ENCODE data around the gene GCNT1.

Gene GCNT1

GRCh38 chr9:76458903-76459693 lies at the start of gene GCNT1:
Gene GCNT1 (plus strand): TSS chr9:76459182. CDS start chr9:76502382, 43,200 bp downstream.
- Histone ChIP-seq H3K4me3 (ENCODE audit: low read depth in 1 of 2, low read length in 2 of 2) (peak within 1 kb of the TSS; percentile 52 to 86), H3K4me1 (ENCODE audit: insufficient read depth, low read length) (peaks cover 10% of the 10 kb centered on the region), H3K9ac (ENCODE audit: low read length) (no peak within 1 kb of the TSS), H3K27me3 (ENCODE audit: control insufficient read depth in 1 of 2, insufficient read depth in 2 of 2, low read length in 2 of 2) (no peaks in the 10 kb centered on the region), H3K36me3 (ENCODE audit: insufficient read depth, low read length) (no peaks in the 10 kb centered on the region), H3K9me3 (ENCODE audit: low read length) (no peaks in the 10 kb centered on the region), H3K27ac (ENCODE audit: low read depth, low read length) (peak within 1 kb of the TSS; percentile 25)

DNA sequence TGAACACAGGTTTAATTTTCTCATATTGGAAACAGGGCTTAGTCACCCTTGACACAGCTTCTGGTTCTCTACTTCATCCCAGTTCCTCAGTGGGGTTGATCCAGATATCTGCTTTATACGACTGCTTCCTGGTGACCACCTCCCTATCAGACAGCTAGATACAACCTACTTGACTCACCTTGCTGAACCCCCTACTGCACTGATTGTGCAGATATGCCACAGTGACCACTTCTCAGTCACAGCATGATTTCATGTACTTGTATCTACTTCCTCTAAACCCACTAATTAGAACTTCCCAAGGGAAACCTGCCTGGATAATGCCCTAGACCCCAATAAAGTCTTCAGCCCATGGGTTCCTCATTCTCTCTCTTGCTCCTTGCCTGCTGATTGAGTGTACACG lies 46.3 kb upstream of the GCNT1 start:
- no peak overlapping the region for H3K9ac ChIP-seq (ENCODE audit: low read length)
- H3K27ac ChIP-seq (ENCODE audit: low read depth, low read length) = no peak overlapping the region
- H3K9me3 ChIP-seq (ENCODE audit: low read length) = peaks cover 4% of the 10 kb centered on the region
- no peak overlapping the region for H3K4me3 ChIP-seq (ENCODE audit: low read depth in 1 of 2, low read length in 2 of 2)
- no peaks in the 10 kb centered on the region for H3K36me3 ChIP-seq (ENCODE audit: insufficient read depth, low read length)
- H3K27me3 ChIP-seq (ENCODE audit: control insufficient read depth in 1 of 2, insufficient read depth in 2 of 2, low read length in 2 of 2) = no peaks in the 10 kb centered on the region
- H3K4me1 ChIP-seq (ENCODE audit: insufficient read depth, low read length) = no peaks in the 10 kb centered on the region

GRCh38 chr9:76413658-76414057 lies 45.3 kb upstream of the GCNT1 start:
- Histone ChIP-seq H3K4me1 (ENCODE audit: insufficient read depth, low read length) (no peaks in the 10 kb centered on the region), H3K36me3 (ENCODE audit: insufficient read depth, low read length) (no peaks in the 10 kb centered on the region), H3K9me3 (ENCODE audit: low read length) (peaks cover 4% of the 10 kb centered on the region), H3K9ac (ENCODE audit: low read length) (no peak overlapping the region), H3K27me3 (ENCODE audit: control insufficient read depth in 1 of 2, insufficient read depth in 2 of 2, low read length in 2 of 2) (no peaks in the 10 kb centered on the region), H3K4me3 (ENCODE audit: low read depth in 1 of 2, low read length in 2 of 2) (no peak overlapping the region), H3K27ac (ENCODE audit: low read depth, low read length) (no peak overlapping the region)

GRCh38 chr9:76414661-76415060 lies 44.3 kb upstream of the GCNT1 start:
- Histone ChIP-seq H3K27me3 (ENCODE audit: control insufficient read depth in 1 of 2, insufficient read depth in 2 of 2, low read length in 2 of 2) (no peaks in the 10 kb centered on the region), H3K36me3 (ENCODE audit: insufficient read depth, low read length) (no peaks in the 10 kb centered on the region), H3K4me3 (ENCODE audit: low read depth in 1 of 2, low read length in 2 of 2) (no peak overlapping the region), H3K9me3 (ENCODE audit: low read length) (peaks cover 4% of the 10 kb centered on the region), H3K9ac (ENCODE audit: low read length) (no peak overlapping the region), H3K4me1 (ENCODE audit: insufficient read depth, low read length) (no peaks in the 10 kb centered on the region), H3K27ac (ENCODE audit: low read depth, low read length) (no peak overlapping the region)

DNA sequence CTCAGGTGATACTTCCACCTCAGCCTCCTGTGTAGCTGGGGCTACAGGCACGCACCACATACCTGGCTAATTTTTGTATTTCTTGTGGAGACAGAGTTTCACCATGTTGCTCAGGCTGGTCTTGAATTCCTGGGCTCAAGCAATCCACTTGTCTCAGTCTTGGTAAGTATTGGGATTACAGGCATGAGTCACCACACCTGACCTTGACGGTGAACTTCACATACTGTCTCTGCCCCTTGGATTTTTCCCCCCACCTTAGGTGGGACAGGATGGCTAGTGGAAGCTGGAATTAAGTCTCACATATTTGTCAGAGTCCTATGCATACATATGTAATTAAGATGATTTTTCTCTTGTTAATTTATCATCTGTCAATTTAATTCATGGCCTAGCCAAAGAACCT lies 43.8 kb upstream of the GCNT1 start:
- no peak overlapping the region for H3K4me3 ChIP-seq (ENCODE audit: low read depth in 1 of 2, low read length in 2 of 2)
- H3K4me1 ChIP-seq (ENCODE audit: insufficient read depth, low read length) = no peaks in the 10 kb centered on the region
- no peaks in the 10 kb centered on the region for H3K27me3 ChIP-seq (ENCODE audit: control insufficient read depth in 1 of 2, insufficient read depth in 2 of 2, low read length in 2 of 2)
- H3K9me3 ChIP-seq (ENCODE audit: low read length) = peaks cover 4% of the 10 kb centered on the region
- no peak overlapping the region for H3K9ac ChIP-seq (ENCODE audit: low read length)
- no peak overlapping the region for H3K27ac ChIP-seq (ENCODE audit: low read depth, low read length)
- no peaks in the 10 kb centered on the region for H3K36me3 ChIP-seq (ENCODE audit: insufficient read depth, low read length)

DNA sequence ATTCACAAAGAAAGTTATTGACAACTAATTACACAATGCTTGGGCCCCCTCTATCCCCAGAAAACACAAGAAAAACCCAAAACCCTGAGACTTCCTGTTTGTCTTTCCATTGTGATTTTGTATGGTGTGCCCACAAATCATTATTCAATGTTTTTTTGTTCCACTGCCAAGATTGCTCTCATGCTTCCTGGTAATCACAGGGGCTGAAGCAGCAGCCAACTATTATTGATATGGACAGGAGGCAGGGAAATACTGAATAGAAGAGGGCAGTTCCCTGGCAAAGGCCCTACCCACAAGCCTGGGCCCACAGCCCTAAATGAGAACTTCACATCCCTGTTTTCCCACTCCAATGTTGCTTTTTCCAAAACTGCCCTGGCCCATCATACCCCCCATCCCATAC lies 43.3 kb upstream of the GCNT1 start:
- Histone ChIP-seq H3K4me1 (ENCODE audit: insufficient read depth, low read length) (no peaks in the 10 kb centered on the region), H3K27ac (ENCODE audit: low read depth, low read length) (no peak overlapping the region), H3K9ac (ENCODE audit: low read length) (no peak overlapping the region), H3K4me3 (ENCODE audit: low read depth in 1 of 2, low read length in 2 of 2) (no peak overlapping the region), H3K9me3 (ENCODE audit: low read length) (peaks cover 4% of the 10 kb centered on the region), H3K36me3 (ENCODE audit: insufficient read depth, low read length) (no peaks in the 10 kb centered on the region), H3K27me3 (ENCODE audit: control insufficient read depth in 1 of 2, insufficient read depth in 2 of 2, low read length in 2 of 2) (no peaks in the 10 kb centered on the region)

DNA sequence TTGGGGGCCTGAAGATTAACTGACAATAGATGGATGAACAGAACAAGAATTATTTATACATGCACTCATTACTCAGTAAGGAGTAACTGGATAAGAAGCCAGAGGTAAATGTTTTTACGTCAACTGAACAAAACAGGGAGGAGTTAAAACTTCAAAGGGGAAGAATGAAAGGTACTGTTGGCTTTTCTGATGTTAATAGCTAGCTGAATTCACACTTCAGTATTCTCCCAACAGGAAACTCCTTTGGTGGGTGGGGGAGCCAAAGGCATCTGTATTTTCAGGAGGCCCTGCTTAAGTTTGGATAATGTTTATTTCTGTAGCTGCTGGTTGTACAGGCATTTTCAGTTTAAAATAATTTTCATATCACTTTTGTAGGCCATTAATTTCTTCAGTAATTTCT lies 41.6 kb upstream of the GCNT1 start:
- H3K27me3 ChIP-seq (ENCODE audit: control insufficient read depth in 1 of 2, insufficient read depth in 2 of 2, low read length in 2 of 2) = no peaks in the 10 kb centered on the region
- no peaks in the 10 kb centered on the region for H3K4me1 ChIP-seq (ENCODE audit: insufficient read depth, low read length)
- no peak overlapping the region for H3K9ac ChIP-seq (ENCODE audit: low read length)
- H3K27ac ChIP-seq (ENCODE audit: low read depth, low read length) = no peak overlapping the region
- H3K36me3 ChIP-seq (ENCODE audit: insufficient read depth, low read length) = no peaks in the 10 kb centered on the region
- no peak overlapping the region for H3K4me3 ChIP-seq (ENCODE audit: low read depth in 1 of 2, low read length in 2 of 2)
- peaks cover 4% of the 10 kb centered on the region for H3K9me3 ChIP-seq (ENCODE audit: low read length)

GRCh38 chr9:76419782-76420380 lies 39.1 kb upstream of the GCNT1 start:
- Histone ChIP-seq H3K9ac (ENCODE audit: low read length) (no peak overlapping the region), H3K27ac (ENCODE audit: low read depth, low read length) (no peak overlapping the region), H3K27me3 (ENCODE audit: control insufficient read depth in 1 of 2, insufficient read depth in 2 of 2, low read length in 2 of 2) (no peaks in the 10 kb centered on the region), H3K9me3 (ENCODE audit: low read length) (no peaks in the 10 kb centered on the region), H3K4me1 (ENCODE audit: insufficient read depth, low read length) (no peaks in the 10 kb centered on the region), H3K4me3 (ENCODE audit: low read depth in 1 of 2, low read length in 2 of 2) (no peak overlapping the region), H3K36me3 (ENCODE audit: insufficient read depth, low read length) (no peaks in the 10 kb centered on the region)

- H3K36me3 ChIP-seq (ENCODE audit: insufficient read depth, low read length) = no peaks in the 10 kb centered on the region
- H3K9ac ChIP-seq (ENCODE audit: low read length) = no peak overlapping the region
- H3K4me1 ChIP-seq (ENCODE audit: insufficient read depth, low read length) = no peaks in the 10 kb centered on the region
- no peaks in the 10 kb centered on the region for H3K27me3 ChIP-seq (ENCODE audit: control insufficient read depth in 1 of 2, insufficient read depth in 2 of 2, low read length in 2 of 2)
- no peak overlapping the region for H3K4me3 ChIP-seq (ENCODE audit: low read depth in 1 of 2, low read length in 2 of 2)
- no peaks in the 10 kb centered on the region for H3K9me3 ChIP-seq (ENCODE audit: low read length)
- H3K27ac ChIP-seq (ENCODE audit: low read depth, low read length) = no peak overlapping the region
Measured at GRCh38 chr9:76423216-76424177, 35.5 kb upstream of the GCNT1 start.

GRCh38 chr9:76424491-76424890 lies 34.5 kb upstream of the GCNT1 start:
- H3K9me3 ChIP-seq (ENCODE audit: low read length) = no peaks in the 10 kb centered on the region
- H3K27ac ChIP-seq (ENCODE audit: low read depth, low read length) = no peak overlapping the region
- no peak overlapping the region for H3K4me3 ChIP-seq (ENCODE audit: low read depth in 1 of 2, low read length in 2 of 2)
- H3K9ac ChIP-seq (ENCODE audit: low read length) = no peak overlapping the region
- no peaks in the 10 kb centered on the region for H3K36me3 ChIP-seq (ENCODE audit: insufficient read depth, low read length)
- no peaks in the 10 kb centered on the region for H3K27me3 ChIP-seq (ENCODE audit: control insufficient read depth in 1 of 2, insufficient read depth in 2 of 2, low read length in 2 of 2)
- no peaks in the 10 kb centered on the region for H3K4me1 ChIP-seq (ENCODE audit: insufficient read depth, low read length)

GRCh38 chr9:76425677-76426453 lies 33.1 kb upstream of the GCNT1 start:
- no peak overlapping the region for H3K4me3 ChIP-seq (ENCODE audit: low read depth in 1 of 2, low read length in 2 of 2)
- no peaks in the 10 kb centered on the region for H3K4me1 ChIP-seq (ENCODE audit: insufficient read depth, low read length)
- no peaks in the 10 kb centered on the region for H3K9me3 ChIP-seq (ENCODE audit: low read length)
- H3K36me3 ChIP-seq (ENCODE audit: insufficient read depth, low read length) = no peaks in the 10 kb centered on the region
- no peaks in the 10 kb centered on the region for H3K27me3 ChIP-seq (ENCODE audit: control insufficient read depth in 1 of 2, insufficient read depth in 2 of 2, low read length in 2 of 2)
- no peak overlapping the region for H3K27ac ChIP-seq (ENCODE audit: low read depth, low read length)
- no peak overlapping the region for H3K9ac ChIP-seq (ENCODE audit: low read length)
